ENCODE results near the gene BRF1.

GRCh38 chr14:105323663-105324062 lies 22.9 kb upstream of the BRF1 start:
- TF ChIP-seq CTCF (IDR thresholded peaks at IDR 0.05; ENCODE audit: poor library complexity), result no peak
- no peak for TF ChIP-seq EZH2phosphoT487 (IDR thresholded peaks at IDR 0.05; ENCODE audit: low read depth, severe bottlenecking, unreplicated experiment)

Data from hepatocyte (in vitro differentiated cells).